GM12891 (cell line): ENCODE measurements around the gene NECTIN1.

ENCODE experiments used
- POLR2A ChIP-seq: IDR thresholded peaks from 2 replicates; pipeline ENCODE4 v1.6.1; 2011; ENCODE audit warnings: low read depth, low read length, control low read depth
- POLR2AphosphoS5 ChIP-seq: IDR thresholded peaks from 2 replicates; pipeline ENCODE4 v1.6.1; 2011; ENCODE audit warnings: low read depth, low read length, control low read depth
- TAF1 ChIP-seq: IDR thresholded peaks from 2 replicates; pipeline ENCODE4 v1.6.1; 2011; ENCODE audit warnings: low read depth, low read length, control low read depth

GRCh38 chr11:119744577-119744976, 15.6 kb upstream of the NECTIN1 start:
- TF ChIP-seq POLR2A, result no peak
- TF ChIP-seq POLR2AphosphoS5, result no peak
- TF ChIP-seq TAF1, result no peak
